VCaP (cell line): Measurements from ENCODE around the gene GPR179.

Experiments used
- H3K27ac ChIP-seq: fragments of 450-650 bp; 2 replicates; pipeline ENCODE4 v1.5.1; 2017
- TF ChIP-seq, protein P1 (sequence below): fragments of 450-650 bp; conservative IDR thresholded peaks from 2 replicates; pipeline ENCODE4 v1.5.1; 2017; ENCODE audit warnings: mild to moderate bottlenecking, moderate library complexity

The GPR179 gene

DNA sequence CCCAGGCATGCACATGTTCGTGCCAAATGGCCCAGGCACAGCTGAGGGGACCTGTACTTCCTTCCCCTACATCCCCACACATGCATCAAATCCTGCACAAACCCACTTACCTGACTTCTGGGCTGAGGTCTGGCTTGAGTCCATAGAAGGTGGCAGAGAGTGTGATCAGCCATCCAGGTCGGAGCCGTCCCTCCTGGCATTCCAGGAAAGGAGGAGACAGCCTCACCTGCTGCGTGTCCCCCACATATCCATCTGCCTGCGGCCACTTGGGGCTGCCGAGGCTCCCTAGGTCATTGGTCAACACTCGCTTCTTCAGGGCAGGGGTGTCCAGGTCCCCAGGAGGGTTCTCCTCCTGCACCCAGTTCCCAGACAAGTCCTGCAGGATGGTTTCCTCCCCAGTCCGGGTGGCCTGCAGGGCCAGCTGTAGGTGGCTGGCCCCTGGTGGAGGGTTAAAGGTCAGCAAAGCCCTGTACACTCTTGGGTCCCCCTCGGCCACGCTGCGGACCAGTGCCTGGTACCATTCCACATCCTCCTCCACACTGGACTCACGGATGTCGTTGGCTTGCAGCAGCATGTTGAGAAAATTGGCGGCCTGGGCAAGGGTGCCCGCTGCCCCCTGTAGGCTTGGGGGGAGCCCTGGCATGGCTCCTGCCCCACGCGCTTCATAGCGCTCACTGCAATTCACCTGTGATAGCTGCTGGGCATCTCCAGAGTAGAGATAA lies 709 bp downstream of the GPR179 start:
- TF ChIP-seq, protein P1, sequence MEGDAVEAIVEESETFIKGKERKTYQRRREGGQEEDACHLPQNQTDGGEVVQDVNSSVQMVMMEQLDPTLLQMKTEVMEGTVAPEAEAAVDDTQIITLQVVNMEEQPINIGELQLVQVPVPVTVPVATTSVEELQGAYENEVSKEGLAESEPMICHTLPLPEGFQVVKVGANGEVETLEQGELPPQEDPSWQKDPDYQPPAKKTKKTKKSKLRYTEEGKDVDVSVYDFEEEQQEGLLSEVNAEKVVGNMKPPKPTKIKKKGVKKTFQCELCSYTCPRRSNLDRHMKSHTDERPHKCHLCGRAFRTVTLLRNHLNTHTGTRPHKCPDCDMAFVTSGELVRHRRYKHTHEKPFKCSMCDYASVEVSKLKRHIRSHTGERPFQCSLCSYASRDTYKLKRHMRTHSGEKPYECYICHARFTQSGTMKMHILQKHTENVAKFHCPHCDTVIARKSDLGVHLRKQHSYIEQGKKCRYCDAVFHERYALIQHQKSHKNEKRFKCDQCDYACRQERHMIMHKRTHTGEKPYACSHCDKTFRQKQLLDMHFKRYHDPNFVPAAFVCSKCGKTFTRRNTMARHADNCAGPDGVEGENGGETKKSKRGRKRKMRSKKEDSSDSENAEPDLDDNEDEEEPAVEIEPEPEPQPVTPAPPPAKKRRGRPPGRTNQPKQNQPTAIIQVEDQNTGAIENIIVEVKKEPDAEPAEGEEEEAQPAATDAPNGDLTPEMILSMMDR: no peak
- no peak overlapping the region for H3K27ac ChIP-seq

DNA sequence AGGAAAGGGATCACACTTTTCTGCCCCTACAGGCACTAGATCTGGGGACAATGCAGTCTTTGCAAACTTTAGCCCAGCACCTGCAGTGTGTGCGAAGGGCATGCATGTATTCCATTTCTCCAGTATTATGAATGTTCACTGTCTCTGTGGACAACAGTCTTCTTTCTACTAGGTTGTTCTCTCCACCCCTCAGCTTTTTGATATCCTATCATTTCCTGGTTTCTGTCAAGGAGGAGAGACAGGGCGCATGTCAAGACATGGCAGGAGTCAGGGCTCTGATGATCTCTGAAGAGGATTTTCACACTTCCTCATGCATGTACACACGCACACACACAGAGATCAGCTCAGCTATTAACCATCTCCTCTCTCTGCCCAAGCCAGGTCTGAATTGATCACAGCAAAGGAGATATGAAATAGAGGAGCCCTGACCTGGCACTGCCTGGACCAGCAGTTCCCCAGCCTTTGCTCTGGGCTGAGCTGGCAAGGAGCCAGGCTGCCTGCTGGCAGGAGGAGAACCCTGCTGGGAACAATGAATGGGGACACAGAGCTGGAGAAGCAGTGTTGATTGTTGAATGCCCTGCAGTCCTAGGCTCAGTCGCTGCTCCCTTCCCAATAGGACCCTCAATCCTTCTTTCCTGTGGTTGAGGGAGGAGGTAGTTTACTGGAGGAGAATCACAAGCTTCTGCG lies 2.6 kb downstream of the GPR179 start:
- peak overlapping the region; percentile 41 for H3K27ac ChIP-seq
- TF ChIP-seq, protein P1: no peak

DNA sequence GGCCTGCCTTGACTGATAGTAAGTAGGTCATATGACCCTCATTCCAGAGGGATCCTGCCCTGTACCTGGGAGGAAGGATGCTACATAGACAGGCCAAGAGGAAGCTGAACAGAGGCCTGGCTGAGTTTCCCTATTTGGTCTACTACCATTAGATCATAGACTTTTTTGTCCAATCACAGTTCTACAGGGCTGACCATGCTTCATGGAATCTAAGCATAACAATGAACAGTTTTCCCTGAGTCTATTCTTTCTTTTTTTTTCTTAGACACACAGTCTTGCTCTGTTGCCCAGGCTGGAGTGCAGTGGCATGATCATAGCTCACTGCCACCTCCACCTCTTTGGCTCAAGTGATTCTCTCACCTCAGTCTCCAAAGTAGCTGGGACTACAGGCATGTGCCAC lies 3.9 kb downstream of the GPR179 start:
- TF ChIP-seq, protein P1: no peak

DNA sequence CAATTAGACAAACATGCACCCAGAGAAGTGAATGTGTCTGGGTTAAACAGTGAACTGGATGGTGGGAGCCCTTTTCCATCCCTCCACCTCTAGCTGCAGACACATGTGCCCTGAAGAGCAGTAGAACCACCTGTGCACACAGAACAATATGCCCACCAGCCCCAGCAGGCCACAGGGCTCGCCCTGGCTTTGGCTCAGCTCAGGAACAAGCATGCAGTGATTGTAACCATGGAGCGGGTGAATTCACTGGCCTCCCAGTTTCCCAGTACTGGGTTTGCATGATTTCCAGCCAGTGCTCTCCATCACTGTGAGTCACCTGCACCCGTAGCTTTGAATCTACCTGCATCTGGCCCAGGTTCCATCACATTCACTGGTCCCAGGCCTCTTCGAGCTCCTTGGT lies 5.2 kb downstream of the GPR179 start:
- H3K27ac ChIP-seq: no peak overlapping the region
- TF ChIP-seq, protein P1: no peak

More for the DNA sequence above, 3.9 kb downstream of the GPR179 start:
- no peak overlapping the region for H3K27ac ChIP-seq

DNA sequence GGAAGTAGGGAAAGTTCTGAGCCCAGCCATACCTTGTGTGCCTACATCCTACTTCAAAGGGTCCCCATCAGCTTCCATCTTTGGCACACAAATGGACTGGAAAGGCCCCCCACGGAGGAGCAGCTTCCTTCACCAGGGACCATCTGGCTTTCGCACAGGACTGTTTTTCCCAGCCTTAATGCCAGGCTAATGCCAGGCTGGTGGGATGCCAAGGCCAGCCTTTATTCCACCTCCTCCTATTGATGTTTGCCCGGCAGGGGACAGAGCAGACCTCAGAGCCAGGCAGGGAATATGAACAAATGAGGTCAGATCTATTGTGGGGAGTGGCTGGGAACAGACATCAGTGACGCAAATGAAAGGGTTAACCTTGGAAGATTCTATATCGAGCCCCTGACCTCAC lies 5.7 kb downstream of the GPR179 start:
- TF ChIP-seq, protein P1: no peak
- H3K27ac ChIP-seq: no peak overlapping the region

DNA sequence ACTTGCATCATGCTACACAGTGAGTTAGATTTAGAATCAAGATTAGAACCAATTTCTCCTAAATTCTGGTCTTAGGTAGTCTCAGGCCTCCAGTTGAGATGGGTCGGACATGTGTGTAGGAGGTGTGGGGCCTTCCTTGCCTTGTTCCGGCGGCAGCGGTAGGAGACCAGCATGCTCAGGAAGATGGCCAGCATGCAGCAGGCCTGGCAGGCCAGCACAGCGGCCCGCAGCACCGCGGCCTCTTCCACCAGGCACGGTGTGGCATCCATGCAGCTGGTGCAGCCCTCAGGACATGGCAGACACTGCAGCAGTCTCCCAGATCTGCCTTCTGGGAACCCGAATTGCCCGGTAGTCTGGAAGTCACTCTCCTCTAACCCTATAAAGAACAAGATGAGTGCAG lies 6.9 kb downstream of the GPR179 start:
- no peak overlapping the region for H3K27ac ChIP-seq
- TF ChIP-seq, protein P1: no peak

DNA sequence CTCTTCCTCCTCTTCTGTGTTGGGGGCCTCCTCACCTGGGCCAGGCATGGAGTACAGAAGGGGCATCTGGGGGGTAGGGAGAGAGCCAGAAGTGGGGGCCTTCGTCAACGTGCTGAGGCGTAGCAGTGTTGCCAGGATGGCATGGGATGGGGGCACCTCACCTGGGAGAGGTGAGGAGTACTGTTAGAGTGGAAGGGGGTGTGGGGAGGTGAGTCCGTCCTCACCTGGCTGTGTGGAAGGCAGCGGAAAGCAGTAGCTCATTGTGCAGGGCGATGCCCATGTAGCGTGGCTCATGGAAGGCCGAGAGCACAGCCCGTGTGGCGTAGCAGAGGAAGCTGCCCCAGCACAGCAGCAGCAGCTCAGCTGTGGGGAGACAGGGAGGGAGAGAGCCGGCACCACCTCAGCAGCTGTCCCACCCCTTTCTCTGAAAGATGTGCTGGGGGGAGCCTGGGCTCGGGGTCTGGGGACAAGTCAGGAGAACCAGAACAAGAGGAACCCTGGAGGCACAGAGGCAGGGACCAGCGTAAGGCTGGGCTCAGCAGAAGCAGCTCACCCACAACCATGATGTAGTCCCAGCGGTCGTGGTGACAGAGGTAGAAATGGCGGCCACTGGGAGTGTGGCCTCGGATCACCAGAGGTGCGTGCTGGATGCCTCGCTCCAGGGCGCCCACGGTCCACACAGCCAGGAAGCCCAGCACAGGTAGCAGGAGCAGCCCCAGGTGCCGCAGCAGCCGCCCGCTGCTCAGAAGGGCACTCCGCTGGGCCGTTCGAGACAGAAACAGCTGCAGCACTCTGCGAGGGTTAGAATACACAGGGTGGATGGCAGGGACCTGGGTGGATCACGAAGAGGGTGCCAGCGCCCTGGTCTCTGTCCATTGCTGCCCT lies 9.0 kb downstream of the GPR179 start:
- no peak overlapping the region for H3K27ac ChIP-seq
- TF ChIP-seq, protein P1: no peak
